NB4 (cell line): ENCODE results near the gene MAP2K6.

Experiments
- CTCF ChIP-seq: IDR thresholded peaks from one replicate; pipeline ENCODE4 v1.5.1; 2012; ENCODE audit warnings: low read depth, low read length
- MAX ChIP-seq: IDR thresholded peaks from 2 replicates; pipeline ENCODE4 v1.6.1; 2011; ENCODE audit warnings: low read depth, low read length

DNA sequence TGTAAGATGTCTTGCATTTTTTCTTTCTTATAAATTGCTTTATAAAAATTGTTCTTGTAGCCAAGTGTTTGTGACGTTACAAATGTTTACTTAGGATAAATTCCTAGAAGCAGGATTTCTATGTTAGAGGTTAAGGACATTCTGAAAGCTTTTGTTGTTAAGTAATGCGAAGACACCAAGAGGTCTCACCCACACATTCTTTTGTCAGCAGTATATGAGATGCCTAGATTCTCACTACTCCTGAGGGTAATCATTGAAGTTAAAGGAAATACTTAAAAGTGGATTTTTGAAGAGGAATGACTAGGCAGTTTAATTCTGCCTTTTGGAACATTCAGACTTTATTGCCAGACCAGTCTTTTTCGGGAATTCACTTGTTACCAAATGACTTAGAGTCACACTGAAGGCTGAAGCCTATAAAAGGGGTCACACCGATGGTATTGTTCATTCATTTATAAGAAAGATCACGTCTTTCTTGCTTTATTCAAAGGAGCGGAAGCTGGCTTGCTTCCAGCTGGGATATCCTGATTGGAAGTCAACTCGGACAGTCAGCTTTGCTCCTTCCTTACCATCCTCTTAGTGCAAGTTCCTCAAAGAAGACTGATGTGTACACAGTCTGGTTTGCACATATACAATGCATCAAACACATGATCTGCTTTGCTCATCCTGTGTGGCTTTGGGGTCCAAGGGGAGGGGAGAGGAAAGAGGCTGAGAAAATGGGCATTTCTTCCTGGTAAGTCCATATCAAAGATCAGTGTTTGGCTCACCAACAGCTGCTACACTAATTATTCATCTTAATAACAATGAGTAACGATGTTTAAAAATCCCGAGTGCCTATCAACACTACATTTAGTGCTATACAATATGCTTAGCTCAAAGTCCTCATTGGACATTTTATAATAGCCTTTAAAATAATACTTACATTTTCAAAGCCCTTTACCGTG, 160.0 kb downstream of the MAP2K6 start:
- no peak for TF ChIP-seq MAX
- TF ChIP-seq CTCF, result no peak
